ENCODE results near the gene GPX3. TPM values are rescaled to one million over a fixed set of nuclear protein-coding genes. Genes with fewer than 3 reads are reported as not detected.

The GPX3 gene
- total and polyA plus RNA-seq, 10 donors = 78.7 to 886 (median 303) TPM

GRCh38 chr5:151040211-151040747, 19.9 kb downstream of the GPX3 start:
- no peaks in the 10 kb centered on the region for H3K27me3 ChIP-seq (replicated peaks in 1 of 7)
- 76 to 83% (median 81%) methylated on average over 6 to 8 of the region's 8 CpGs for WGBS, 5 donors
- H3K4me1 ChIP-seq = peaks cover 14 to 48% (median 36%) of the 10 kb centered on the region in 6 donors
- no peak overlapping the region for H3K4me3 ChIP-seq
- intact Hi-C loops (cut with DNase I; ENCODE audit: low total_unique reads) = no loop called here
- TF ChIP-seq CTCF (IDR thresholded peaks at IDR 0.05 in 8 of 11, conservative IDR thresholded peaks at IDR 0.05 in 3 of 11) = no peak
- no peak for TF ChIP-seq POLR2A (IDR thresholded peaks at IDR 0.05)
- TF ChIP-seq POLR2AphosphoS5 (IDR thresholded peaks at IDR 0.05) = no peak
- peak overlapping the region in 7 of 8 donors; percentile 67 to 87 (median 76) for H3K27ac ChIP-seq
- H3K9me3 ChIP-seq = no peaks in the 10 kb centered on the region
- DNase-seq = peak; percentile 38
- peaks cover 0 to 100% (median 98%) of the 10 kb centered on the region in 6 donors for H3K36me3 ChIP-seq

GRCh38 chr5:151041577-151042268, 21.3 kb downstream of the GPX3 start:
- intact Hi-C loops (cut with DNase I; ENCODE audit: low total_unique reads) = no loop called here
- Histone ChIP-seq H3K36me3 (peaks cover 0 to 100% (median 98%) of the 10 kb centered on the region in 6 donors), H3K27ac (no peak overlapping the region), H3K4me1 (peaks cover 14 to 44% (median 34%) of the 10 kb centered on the region in 6 donors), H3K27me3 (replicated peaks in 1 of 7) (no peaks in the 10 kb centered on the region), H3K4me3 (no peak overlapping the region), H3K9me3 (no peaks in the 10 kb centered on the region)
- peak; percentile 21 for DNase-seq
- TF ChIP-seq POLR2AphosphoS5 (IDR thresholded peaks at IDR 0.05) = no peak
- no peak for TF ChIP-seq CTCF (IDR thresholded peaks at IDR 0.05 in 8 of 11, conservative IDR thresholded peaks at IDR 0.05 in 3 of 11)
- no peak for TF ChIP-seq POLR2A (IDR thresholded peaks at IDR 0.05)
- 91 to 94% (median 93%) methylated on average over 11 of the region's 11 CpGs for WGBS, 5 donors

DNA sequence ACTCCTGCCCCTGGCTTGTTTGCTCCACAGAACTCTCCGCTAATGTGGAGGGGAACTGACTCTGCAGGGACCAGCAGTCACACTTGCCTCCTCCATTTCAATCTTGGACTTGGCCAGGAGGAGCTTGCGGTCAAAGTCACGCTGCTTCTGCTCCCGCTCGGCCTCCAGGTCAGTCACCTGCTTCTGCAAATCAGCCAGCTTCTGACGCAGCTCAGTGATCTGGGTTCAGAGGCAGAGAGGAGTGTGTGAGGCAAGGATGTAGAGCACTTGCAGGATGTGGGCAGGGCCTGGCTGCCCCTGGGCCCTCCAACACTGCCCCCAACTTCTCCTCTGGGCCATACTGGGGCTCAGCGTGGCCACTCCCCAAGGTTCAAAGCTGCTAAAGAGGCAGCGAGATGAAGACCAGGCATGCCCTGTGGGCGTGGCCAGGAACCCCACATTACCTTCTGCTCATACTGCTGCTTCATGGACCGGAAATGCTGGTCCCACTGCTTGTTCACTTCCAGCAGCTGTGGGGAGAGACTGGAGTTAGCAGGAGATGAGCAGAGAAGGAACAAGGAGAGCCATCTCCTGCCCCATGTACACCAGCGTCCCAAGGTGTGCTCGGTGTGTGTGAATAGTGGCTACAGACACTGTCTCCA, 22.2 kb downstream of the GPX3 start:
- Histone ChIP-seq H3K4me1 (peaks cover 17 to 39% (median 29%) of the 10 kb centered on the region in 6 donors), H3K36me3 (peaks cover 0 to 100% (median 97%) of the 10 kb centered on the region in 6 donors), H3K27ac (peak overlapping the region in 1 of 8 donors; percentile 30), H3K4me3 (no peak overlapping the region), H3K27me3 (replicated peaks in 1 of 7) (no peaks in the 10 kb centered on the region), H3K9me3 (no peaks in the 10 kb centered on the region)
- intact Hi-C loops (cut with DNase I; ENCODE audit: low total_unique reads) = no loop called here
- peak; percentile 54 for DNase-seq
- 89 to 96% (median 94%) methylated on average over 12 of the region's 12 CpGs for WGBS, 5 donors
- TF ChIP-seq CTCF (IDR thresholded peaks at IDR 0.05 in 8 of 11, conservative IDR thresholded peaks at IDR 0.05 in 3 of 11) = no peak
- TF ChIP-seq POLR2AphosphoS5 (IDR thresholded peaks at IDR 0.05) = peak in 2 of 3 donors; percentile 32

All from spleen (tissue), 11 donors.